ENCODE results near the gene CNTN2. TPM values are rescaled to one million over a fixed set of nuclear protein-coding genes. Genes with fewer than 3 reads are reported as not detected.

The CNTN2 gene
- total RNA-seq, 1 donor, result not detected

GRCh38 chr1:205082431-205082830, 39.4 kb downstream of the CNTN2 start:
- no peak for DNase-seq (ENCODE audit: insufficient read length, low spot score, missing footprints)
- no peak overlapping the region for H3K27ac ChIP-seq (ENCODE audit: low read depth, low read length)
- H3K27me3 ChIP-seq (ENCODE audit: insufficient read depth, low read length), result no peaks in the 10 kb centered on the region
- H4K20me1 ChIP-seq (ENCODE audit: insufficient read depth, low read length), result no peaks in the 10 kb centered on the region
- no peaks in the 10 kb centered on the region for H3K9me3 ChIP-seq (ENCODE audit: low read depth, low read length)
- no peak overlapping the region for H2AFZ ChIP-seq (ENCODE audit: low read length)
- H3K4me3 ChIP-seq (ENCODE audit: insufficient read depth, low read length), result no peak overlapping the region
- no peak overlapping the region for H3K4me2 ChIP-seq (ENCODE audit: insufficient read depth, low read length)
- H3K79me2 ChIP-seq (ENCODE audit: insufficient read depth, low read length), result no peaks in the 10 kb centered on the region
- TF ChIP-seq CTCF (IDR thresholded peaks at IDR 0.05; ENCODE audit: extremely low read depth, low read depth, low read length), result no peak
- H3K36me3 ChIP-seq (ENCODE audit: insufficient read depth, low read length), result peaks cover 30% of the 10 kb centered on the region
- H3K4me1 ChIP-seq (ENCODE audit: insufficient read depth, low read length), result no peaks in the 10 kb centered on the region

- no peak for DNase-seq (ENCODE audit: insufficient read length, low spot score, missing footprints)
- no peak within 1 kb of the TSS for H3K4me3 ChIP-seq (ENCODE audit: insufficient read depth, low read length)
- H3K27ac ChIP-seq (ENCODE audit: low read depth, low read length), result no peak within 1 kb of the TSS
- H3K79me2 ChIP-seq (ENCODE audit: insufficient read depth, low read length), result no peaks in the 10 kb centered on the region
- no peaks in the 10 kb centered on the region for H3K9me3 ChIP-seq (ENCODE audit: low read depth, low read length)
- TF ChIP-seq CTCF (IDR thresholded peaks at IDR 0.05; ENCODE audit: extremely low read depth, low read depth, low read length), result no peak
- H3K36me3 ChIP-seq (ENCODE audit: insufficient read depth, low read length), result peaks cover 38% of the 10 kb centered on the region
- no peak within 1 kb of the TSS for H2AFZ ChIP-seq (ENCODE audit: low read length)
- H3K27me3 ChIP-seq (ENCODE audit: insufficient read depth, low read length), result no peaks in the 10 kb centered on the region
- H3K4me1 ChIP-seq (ENCODE audit: insufficient read depth, low read length), result peaks cover 9% of the 10 kb centered on the region
- H3K4me2 ChIP-seq (ENCODE audit: insufficient read depth, low read length), result no peak within 1 kb of the TSS
- H4K20me1 ChIP-seq (ENCODE audit: insufficient read depth, low read length), result no peaks in the 10 kb centered on the region
These were observed 41.3 kb downstream of the CNTN2 start, which contains the start of gene TMEM81 for GRCh38 chr1:205084360-205084759. TSS of gene TMEM81 (minus strand) at chr1:205084460. CDS start at chr1:205084320, 140 bp downstream.

- TF ChIP-seq CTCF (IDR thresholded peaks at IDR 0.05; ENCODE audit: extremely low read depth, low read depth, low read length), result no peak
- DNase-seq (ENCODE audit: insufficient read length, low spot score, missing footprints), result peak; percentile 85
- no peak overlapping the region for H3K4me3 ChIP-seq (ENCODE audit: insufficient read depth, low read length)
- no peaks in the 10 kb centered on the region for H4K20me1 ChIP-seq (ENCODE audit: insufficient read depth, low read length)
- peak overlapping the region; percentile 26 for H3K27ac ChIP-seq (ENCODE audit: low read depth, low read length)
- peaks cover 13% of the 10 kb centered on the region for H3K4me1 ChIP-seq (ENCODE audit: insufficient read depth, low read length)
- peaks cover 43% of the 10 kb centered on the region for H3K36me3 ChIP-seq (ENCODE audit: insufficient read depth, low read length)
- no peaks in the 10 kb centered on the region for H3K79me2 ChIP-seq (ENCODE audit: insufficient read depth, low read length)
- H2AFZ ChIP-seq (ENCODE audit: low read length), result no peak overlapping the region
- no peaks in the 10 kb centered on the region for H3K27me3 ChIP-seq (ENCODE audit: insufficient read depth, low read length)
- H3K9me3 ChIP-seq (ENCODE audit: low read depth, low read length), result no peaks in the 10 kb centered on the region
- peak overlapping the region; percentile 2 for H3K4me2 ChIP-seq (ENCODE audit: insufficient read depth, low read length)
These were observed 45.3 kb downstream of the CNTN2 start for GRCh38 chr1:205088341-205088740.

- Histone ChIP-seq H3K9me3 (ENCODE audit: low read depth, low read length) (no peaks in the 10 kb centered on the region), H3K36me3 (ENCODE audit: insufficient read depth, low read length) (peaks cover 40% of the 10 kb centered on the region), H3K4me2 (ENCODE audit: insufficient read depth, low read length) (no peak overlapping the region), H4K20me1 (ENCODE audit: insufficient read depth, low read length) (no peaks in the 10 kb centered on the region), H3K79me2 (ENCODE audit: insufficient read depth, low read length) (no peaks in the 10 kb centered on the region), H3K27ac (ENCODE audit: low read depth, low read length) (peak overlapping the region; percentile 10), H3K4me3 (ENCODE audit: insufficient read depth, low read length) (no peak overlapping the region), H3K4me1 (ENCODE audit: insufficient read depth, low read length) (peaks cover 13% of the 10 kb centered on the region), H2AFZ (ENCODE audit: low read length) (no peak overlapping the region), H3K27me3 (ENCODE audit: insufficient read depth, low read length) (no peaks in the 10 kb centered on the region)
- no peak for TF ChIP-seq CTCF (IDR thresholded peaks at IDR 0.05; ENCODE audit: extremely low read depth, low read depth, low read length)
- no peak for DNase-seq (ENCODE audit: insufficient read length, low spot score, missing footprints)
These were observed 48.2 kb downstream of the CNTN2 start for GRCh38 chr1:205091043-205091740.
